H9 (cell line): ENCODE results near the gene MAP3K2. TPM values are rescaled to one million over a fixed set of nuclear protein-coding genes. Genes with fewer than 3 reads are reported as not detected.

ENCODE experiments used
- DNase-seq: peaks from one replicate; pipeline ENCODE4 v3.0.0-alpha.2; 2017
- H2AFZ ChIP-seq: one replicate; pipeline ENCODE4 v1.6.1; 2013; ENCODE audit warnings: mild to moderate bottlenecking, low read length, control low read depth, moderate library complexity
- H2AK5ac ChIP-seq: 2 replicates; pipeline ENCODE4 v1.6.1; 2013; ENCODE audit warnings: low read length, control low read depth, mixed read lengths; ENCODE audit not compliant: insufficient read length
- H2BK120ac ChIP-seq: one replicate; pipeline ENCODE4 v1.6.1; 2013; ENCODE audit warnings: low read depth, mild to moderate bottlenecking, low read length, control low read depth, inconsistent platforms; ENCODE audit not compliant: poor library complexity, severe bottlenecking
- H2BK12ac ChIP-seq: 2 replicates; pipeline ENCODE4 v1.6.1; 2013; ENCODE audit warnings: low read length, control low read depth, mixed read lengths, low read depth; ENCODE audit not compliant: insufficient read length
- H2BK15ac ChIP-seq: 2 replicates; pipeline ENCODE4 v1.6.1; 2013; ENCODE audit warnings: low read depth, low read length, control low read depth
- H2BK20ac ChIP-seq: one replicate; pipeline ENCODE4 v1.6.1; 2013; ENCODE audit warnings: low read depth, mild to moderate bottlenecking, low read length, control low read depth, inconsistent platforms; ENCODE audit not compliant: poor library complexity, severe bottlenecking
- H2BK5ac ChIP-seq: 2 replicates; pipeline ENCODE4 v1.6.1; 2013; ENCODE audit warnings: low read length, control low read depth, mixed read lengths; ENCODE audit not compliant: insufficient read length
- H3K14ac ChIP-seq: 2 replicates; pipeline ENCODE4 v1.6.1; 2013; ENCODE audit warnings: low read length, control low read depth; ENCODE audit not compliant: insufficient read depth
- H3K18ac ChIP-seq: 2 replicates; pipeline ENCODE4 v1.6.1; 2013; ENCODE audit warnings: low read depth, mild to moderate bottlenecking, mixed read lengths, low read length, control low read depth; ENCODE audit not compliant: insufficient read length
- H3K23ac ChIP-seq: 2 replicates; pipeline ENCODE4 v1.6.1; 2013; ENCODE audit warnings: low read length, control low read depth, mixed read lengths, low read depth; ENCODE audit not compliant: insufficient read length
- H3K23me2 ChIP-seq: 2 replicates; pipeline ENCODE4 v1.6.1; 2013; ENCODE audit warnings: low read depth, mild to moderate bottlenecking, mixed read lengths, low read length, control low read depth; ENCODE audit not compliant: insufficient read length, poor library complexity, severe bottlenecking
- H3K27ac ChIP-seq: 2 replicates; pipeline ENCODE4 v1.5.1; 2013; ENCODE audit warnings: low read length, control low read depth, mixed read lengths, low read depth; ENCODE audit not compliant: insufficient read length
- H3K27me3 ChIP-seq: 2 replicates; pipeline ENCODE4 v1.6.1; 2013; ENCODE audit warnings: low read length, control low read depth, inconsistent platforms; ENCODE audit not compliant: insufficient read depth
- H3K4ac ChIP-seq: 2 replicates; pipeline ENCODE4 v1.6.1; 2013; ENCODE audit warnings: low read depth, mild to moderate bottlenecking, control low read depth, inconsistent platforms, low read length, moderate library complexity
- H3K4me1 ChIP-seq: 2 replicates; pipeline ENCODE4 v1.6.1; 2013; ENCODE audit warnings: low read length, control low read depth, inconsistent platforms; ENCODE audit not compliant: insufficient read depth
- H3K4me2 ChIP-seq: 2 replicates; pipeline ENCODE4 v1.6.1; 2013; ENCODE audit warnings: low read length, control low read depth, mixed read lengths; ENCODE audit not compliant: insufficient read length, insufficient read depth
- H3K56ac ChIP-seq: 2 replicates; pipeline ENCODE4 v1.6.1; 2013; ENCODE audit warnings: low read depth, mild to moderate bottlenecking, mixed read lengths, low read length, control low read depth; ENCODE audit not compliant: insufficient read length
- H3K79me1 ChIP-seq: 2 replicates; pipeline ENCODE4 v1.6.1; 2013; ENCODE audit warnings: low read depth, mild to moderate bottlenecking, moderate library complexity, low read length, control low read depth, inconsistent platforms; ENCODE audit not compliant: insufficient read depth, poor library complexity, severe bottlenecking
- H3K79me2 ChIP-seq: 2 replicates; pipeline ENCODE4 v1.6.1; 2013; ENCODE audit warnings: low read length, control low read depth, inconsistent platforms; ENCODE audit not compliant: insufficient read depth
- H3K9ac ChIP-seq: 2 replicates; pipeline ENCODE4 v1.6.1; 2013; ENCODE audit warnings: low read length, control low read depth, mixed read lengths; ENCODE audit not compliant: insufficient read length; ENCODE audit errors: extremely low read depth
- H3K9me3 ChIP-seq: one replicate; pipeline ENCODE4 v1.6.1; 2013; ENCODE audit warnings: low read depth, low read length, inconsistent platforms; ENCODE audit not compliant: control insufficient read depth
- H3T11ph ChIP-seq: one replicate; pipeline ENCODE4 v1.6.1; 2013; ENCODE audit warnings: mild to moderate bottlenecking, low read length, control low read depth, inconsistent platforms
- H4K20me1 ChIP-seq: one replicate; pipeline ENCODE4 v1.6.1; 2013; ENCODE audit not compliant: control insufficient read depth, insufficient read length, insufficient read depth
- H4K5ac ChIP-seq: 2 replicates; pipeline ENCODE4 v1.6.1; 2013; ENCODE audit warnings: low read depth, mild to moderate bottlenecking, mixed read lengths, low read length, control low read depth; ENCODE audit not compliant: insufficient read length
- H4K8ac ChIP-seq: replicated peaks from 2 replicates; pipeline ENCODE4 v1.6.1; 2013; ENCODE audit warnings: low read length, control low read depth, mixed read lengths, low read depth; ENCODE audit not compliant: insufficient read length
- H4K91ac ChIP-seq: 2 replicates; pipeline ENCODE4 v1.6.1; 2013; ENCODE audit warnings: low read depth, mild to moderate bottlenecking, moderate library complexity, mixed read lengths, low read length, control low read depth; ENCODE audit not compliant: insufficient read length
- H3K27ac Mint-ChIP-seq, 3 experiments: 2 replicates in 2 of 3; 3 replicates in 1 of 3; pipeline ENCODE4 v1.8.0; 2020 to 2021; ENCODE audit warnings: mixed read lengths in 3 of 3, mild to moderate bottlenecking in 1 of 3, moderate library complexity in 1 of 3
- H3K27me3 Mint-ChIP-seq: 2 replicates; pipeline ENCODE4 v1.8.0; 2021; ENCODE audit warnings: low read depth, mild to moderate bottlenecking, moderate library complexity, mixed read lengths
- H3K36me3 Mint-ChIP-seq, 3 experiments: 2 replicates in 2 of 3; 3 replicates in 1 of 3; pipeline ENCODE4 v1.8.0; 2020 to 2021; ENCODE audit warnings: low read depth in 3 of 3, mixed read lengths in 3 of 3; ENCODE audit not compliant: insufficient read depth in 1 of 3
- H3K4me1 Mint-ChIP-seq, 2 experiments: 2 replicates each; pipeline ENCODE4 v1.8.0; 2020; ENCODE audit warnings: mixed read lengths in 2 of 2
- H3K4me3 Mint-ChIP-seq, 2 experiments: 2 replicates in 1 of 2; 3 replicates in 1 of 2; pipeline ENCODE4 v1.8.0; 2020 to 2021; ENCODE audit warnings: mild to moderate bottlenecking in 2 of 2, mixed read lengths in 2 of 2, moderate library complexity in 1 of 2
- H3K9me3 Mint-ChIP-seq, 2 experiments: 2 replicates in 1 of 2; 3 replicates in 1 of 2; pipeline ENCODE4 v1.8.0; 2020; ENCODE audit warnings: mild to moderate bottlenecking in 2 of 2, mixed read lengths in 2 of 2, moderate library complexity in 1 of 2
- WGBS: extraction: QIAGEN DNeasy Blood & Tissue Kit; methylation state at CpG from one replicate; pipeline ENCODE4 v1.1.7; 2013; ENCODE audit warnings: missing lambda C conversion rate, low lambda C conversion rate, mixed read lengths; ENCODE audit not compliant: insufficient read length; ENCODE audit errors: extremely low coverage; 5-methylcytosine and 5-hydroxymethylcytosine counted together
- total RNA-seq: library from RNA; stranded (reverse); gene quantifications from 2 replicates; pipeline ENCODE4 v1.2.1, GENCODE V29; 2021
- TF ChIP-seq, protein P1 (sequence below): fragments of 200-600 bp; sonication (generic); conservative IDR thresholded peaks from 3 replicates; pipeline ENCODE4 v1.8.0; 2021; ENCODE audit warnings: antibody characterized with exemption, mild to moderate bottlenecking

MAP3K2 gene
- total RNA-seq, 1 experiment from 2014 or later: 25.8 TPM

DNA sequence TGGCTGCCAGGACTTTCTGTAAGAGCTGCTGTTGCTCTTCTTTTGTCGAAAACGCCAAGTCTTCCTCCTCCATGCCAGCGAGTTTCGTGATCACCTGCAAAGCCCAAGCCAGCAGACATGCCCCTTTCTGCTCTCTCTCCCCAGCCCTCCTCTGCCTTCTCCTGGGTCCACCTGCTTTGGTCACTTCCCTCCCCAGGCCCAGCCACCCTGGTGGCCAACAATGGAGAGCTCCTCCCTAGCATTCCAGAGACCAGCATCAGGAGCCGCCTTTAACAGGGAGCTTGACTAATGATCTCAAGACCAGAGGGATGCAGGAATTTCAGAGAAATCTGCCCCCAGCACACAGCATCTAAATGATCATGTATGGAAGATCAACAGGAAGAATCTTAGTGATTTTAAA is 128.4 kb downstream of the MAP3K2 start:
- TF ChIP-seq, protein P1, sequence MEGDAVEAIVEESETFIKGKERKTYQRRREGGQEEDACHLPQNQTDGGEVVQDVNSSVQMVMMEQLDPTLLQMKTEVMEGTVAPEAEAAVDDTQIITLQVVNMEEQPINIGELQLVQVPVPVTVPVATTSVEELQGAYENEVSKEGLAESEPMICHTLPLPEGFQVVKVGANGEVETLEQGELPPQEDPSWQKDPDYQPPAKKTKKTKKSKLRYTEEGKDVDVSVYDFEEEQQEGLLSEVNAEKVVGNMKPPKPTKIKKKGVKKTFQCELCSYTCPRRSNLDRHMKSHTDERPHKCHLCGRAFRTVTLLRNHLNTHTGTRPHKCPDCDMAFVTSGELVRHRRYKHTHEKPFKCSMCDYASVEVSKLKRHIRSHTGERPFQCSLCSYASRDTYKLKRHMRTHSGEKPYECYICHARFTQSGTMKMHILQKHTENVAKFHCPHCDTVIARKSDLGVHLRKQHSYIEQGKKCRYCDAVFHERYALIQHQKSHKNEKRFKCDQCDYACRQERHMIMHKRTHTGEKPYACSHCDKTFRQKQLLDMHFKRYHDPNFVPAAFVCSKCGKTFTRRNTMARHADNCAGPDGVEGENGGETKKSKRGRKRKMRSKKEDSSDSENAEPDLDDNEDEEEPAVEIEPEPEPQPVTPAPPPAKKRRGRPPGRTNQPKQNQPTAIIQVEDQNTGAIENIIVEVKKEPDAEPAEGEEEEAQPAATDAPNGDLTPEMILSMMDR: no peak
- Histone ChIP-seq H4K91ac (no peak overlapping the region), H2BK12ac (no peak overlapping the region)

More for the DNA sequence above, 128.4 kb downstream of the MAP3K2 start:
- no peaks in the 10 kb centered on the region for H4K20me1 ChIP-seq
- H4K8ac ChIP-seq: no peak overlapping the region
- no peak overlapping the region for H3K4ac ChIP-seq
- no peak overlapping the region for H2BK20ac ChIP-seq
- H3K27ac Mint-ChIP-seq: peak overlapping the region in 2 of 3 experiments; percentile 10 to 25; a peak in 3 of 7 replicates
- no peak overlapping the region for H2AFZ ChIP-seq
- H3K27me3 Mint-ChIP-seq: no peaks in the 10 kb centered on the region; the same call in 1 of the 2 replicates
- no peak overlapping the region for H2BK5ac ChIP-seq
- no peaks in the 10 kb centered on the region for H3K79me1 ChIP-seq
- H3K27me3 ChIP-seq: no peaks in the 10 kb centered on the region
- H2AK5ac ChIP-seq: no peak overlapping the region
- no peaks in the 10 kb centered on the region for H3K79me2 ChIP-seq
- no peak overlapping the region for H3K4me3 Mint-ChIP-seq
- H3T11ph ChIP-seq: no peak overlapping the region
- peaks cover 0 to 2% of the 10 kb centered on the region in 2 experiments; a peak in 1 of 4 replicates for H3K4me1 Mint-ChIP-seq
- no peak for DNase-seq
- no peak overlapping the region for H3K9ac ChIP-seq
- peaks cover 26 to 80% (median 48%) of the 10 kb centered on the region in 3 experiments for H3K36me3 Mint-ChIP-seq
- no peak overlapping the region for H3K4me2 ChIP-seq
- no peak overlapping the region for H2BK15ac ChIP-seq
- no peaks in the 10 kb centered on the region; a peak in 2 of 5 replicates for H3K9me3 Mint-ChIP-seq
- no CpG with 5 or more reads among the region's 5 CpGs for WGBS
- no peak overlapping the region for H3K56ac ChIP-seq
- no peak overlapping the region for H2BK120ac ChIP-seq
- H3K14ac ChIP-seq: no peak overlapping the region
- H4K5ac ChIP-seq: no peak overlapping the region
- H3K9me3 ChIP-seq: no peaks in the 10 kb centered on the region
- no peak overlapping the region for H3K23ac ChIP-seq
- H3K27ac ChIP-seq: no peak overlapping the region
- no peaks in the 10 kb centered on the region for H3K4me1 ChIP-seq
- H3K18ac ChIP-seq: no peak overlapping the region
- no peaks in the 10 kb centered on the region for H3K23me2 ChIP-seq
